D721Med (cell line): ENCODE data around the gene DNAH17.

Experiments
- DNase-seq: peaks from one replicate; pipeline ENCODE4 v3.0.0; 2011; ENCODE audit warnings: low spot score; ENCODE audit not compliant: insufficient read length
- FAIRE-seq: peaks from 2 replicates; lab custom pipeline; 2011; peaks lifted over from hg19 to GRCh38; lab: Jason Lieb, UNC
- CTCF ChIP-seq: IDR thresholded peaks from 2 replicates; pipeline ENCODE4 v1.5.1; 2012; ENCODE audit warnings: mild to moderate bottlenecking, control low read depth; ENCODE audit not compliant: insufficient read depth; ENCODE audit errors: missing control alignments

Gene DNAH17

GRCh38 chr17:78595135-78595810 lies 18.1 kb upstream of the DNAH17 start:
- DNase-seq (no peak), FAIRE-seq (no peak)
- TF ChIP-seq CTCF = no peak

- FAIRE-seq (no peak), DNase-seq (no peak)
These were observed 15.8 kb upstream of the DNAH17 start for GRCh38 chr17:78592991-78593329.

GRCh38 chr17:78591263-78591671 lies 14.1 kb upstream of the DNAH17 start:
- TF ChIP-seq CTCF = no peak
- no peak for FAIRE-seq

More at GRCh38 chr17:78592991-78593329, 15.8 kb upstream of the DNAH17 start:
- TF ChIP-seq CTCF = no peak

GRCh38 chr17:78589885-78590284 lies 12.7 kb upstream of the DNAH17 start:
- FAIRE-seq (no peak), DNase-seq (no peak)
- TF ChIP-seq CTCF = no peak

More at GRCh38 chr17:78591263-78591671, 14.1 kb upstream of the DNAH17 start:
- DNase-seq = no peak

DNA sequence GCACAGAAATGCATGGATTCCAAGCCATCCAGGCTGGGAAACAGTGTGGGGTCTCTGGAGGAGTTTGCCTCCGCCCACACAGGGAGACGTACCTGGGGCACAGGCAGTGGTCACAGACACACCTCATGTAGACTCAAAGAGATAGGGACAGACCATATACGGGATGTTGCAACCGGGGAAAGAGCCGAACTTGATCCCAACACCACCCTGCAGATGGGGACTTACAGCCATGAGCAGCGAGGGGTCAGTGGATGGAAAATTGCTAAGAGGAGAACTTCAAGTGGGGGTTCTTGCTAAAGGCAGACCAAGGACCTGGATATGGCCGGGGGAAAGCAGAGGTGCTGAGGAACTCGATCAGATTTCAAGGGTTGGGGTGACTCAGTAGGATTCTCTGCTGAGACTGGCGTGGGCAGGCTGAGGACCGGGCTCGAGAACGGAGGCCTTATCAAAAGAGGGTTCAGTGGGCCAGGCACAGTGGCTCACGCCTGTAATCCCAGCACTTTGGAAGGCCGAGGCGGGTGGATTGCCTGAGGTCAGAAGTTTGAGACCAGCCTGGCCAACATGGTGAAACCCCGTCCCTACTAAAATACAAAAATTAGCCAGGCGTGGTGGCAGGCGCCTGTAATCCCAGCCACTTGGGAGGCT lies 12.0 kb upstream of the DNAH17 start:
- TF ChIP-seq CTCF = no peak
- FAIRE-seq = no peak

DNA sequence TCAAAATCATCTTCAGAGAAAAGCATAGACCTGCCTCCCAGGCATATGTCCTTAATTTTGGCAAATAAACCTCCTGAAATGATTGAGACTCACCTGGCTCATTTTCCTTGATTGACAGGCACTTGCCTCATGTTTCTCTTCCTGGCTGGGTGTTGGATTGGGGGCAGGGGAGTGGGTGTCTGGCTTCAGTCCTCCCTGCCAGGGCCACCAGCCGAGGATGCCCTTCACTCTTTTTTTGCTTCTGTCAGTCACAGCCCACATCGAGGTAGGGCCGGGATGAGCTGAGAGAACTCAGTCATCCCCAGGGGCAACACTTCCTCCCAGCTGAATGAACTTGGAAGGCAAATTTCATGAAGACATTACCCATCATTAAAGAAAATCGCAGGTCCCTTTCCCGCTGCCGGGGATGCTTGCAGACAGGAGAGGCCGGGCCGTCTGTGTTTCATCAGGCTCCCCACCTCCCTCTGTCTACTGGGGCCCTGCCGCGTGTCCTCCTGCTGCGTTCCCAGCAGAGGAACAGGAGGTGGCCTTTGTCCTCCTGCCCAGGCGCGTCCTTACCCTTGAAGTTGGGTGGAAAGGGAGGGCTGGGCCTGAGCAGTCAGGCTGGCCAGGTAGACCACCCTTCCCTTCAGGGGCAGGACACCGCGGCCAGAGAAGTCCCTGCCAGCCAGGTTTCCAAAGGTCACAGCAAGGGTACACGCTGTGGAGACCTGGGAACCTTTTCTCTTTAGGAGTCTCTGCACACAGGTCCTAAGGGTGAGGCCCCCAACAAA lies 11.2 kb upstream of the DNAH17 start:
- no peak for TF ChIP-seq CTCF
- FAIRE-seq (no peak), DNase-seq (no peak)

More for the DNA sequence above, 12.0 kb upstream of the DNAH17 start:
- DNase-seq = no peak
